Stimulated activated CD4-positive, alpha-beta T cell treated with anti-CD3 and anti-CD28 coated beads, TNF-alpha, amount 100 ng/mL, for 48 hours (primary cell): ENCODE measurements around the gene CDH20.

Experiments used
- DNase-seq, 3 donors: peaks; one replicate each; pipeline ENCODE4 v3.0.0-alpha.2; 2020; ENCODE audit warnings: low read depth in 3 of 3

The CDH20 gene

DNA sequence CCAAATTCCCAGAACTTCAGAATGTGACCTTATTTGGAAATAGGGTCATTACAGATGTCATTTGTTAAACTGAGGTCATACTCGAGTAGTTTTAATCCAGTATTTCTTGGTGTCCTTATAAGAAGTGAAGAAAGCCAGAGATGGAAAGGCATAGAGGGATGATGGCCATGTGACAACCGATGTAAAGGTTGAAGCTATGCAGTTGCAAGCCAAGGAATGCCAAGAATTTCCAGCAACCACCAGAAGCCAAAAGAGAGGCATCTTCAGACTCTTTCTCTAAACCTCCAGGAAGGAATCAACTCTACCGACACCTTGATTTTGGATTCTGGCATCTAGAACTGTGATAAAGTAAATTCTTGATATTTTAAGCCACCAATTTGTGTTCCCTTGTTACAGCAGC lies 242.2 kb downstream of the CDH20 start:
- no peak for DNase-seq

DNA sequence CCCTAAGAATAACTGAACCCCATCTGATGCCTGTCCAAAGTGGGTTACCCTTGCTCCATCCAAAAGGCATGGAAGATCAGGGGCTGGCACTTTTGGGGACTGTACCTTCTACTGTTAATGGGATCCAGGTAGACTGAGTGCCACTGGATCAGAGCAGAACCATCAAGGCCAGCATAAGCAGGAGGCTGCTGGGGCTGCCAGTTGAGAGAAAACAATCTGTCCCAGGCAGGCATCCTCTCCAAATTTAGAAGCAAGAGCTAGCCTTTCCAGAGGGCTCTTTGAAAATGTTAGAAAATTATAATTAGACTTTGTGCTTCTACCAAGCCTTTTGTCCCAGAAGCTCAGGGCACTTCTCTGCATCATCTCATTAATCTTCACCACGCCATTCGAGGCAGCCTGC lies 245.6 kb downstream of the CDH20 start:
- DNase-seq, result no peak

DNA sequence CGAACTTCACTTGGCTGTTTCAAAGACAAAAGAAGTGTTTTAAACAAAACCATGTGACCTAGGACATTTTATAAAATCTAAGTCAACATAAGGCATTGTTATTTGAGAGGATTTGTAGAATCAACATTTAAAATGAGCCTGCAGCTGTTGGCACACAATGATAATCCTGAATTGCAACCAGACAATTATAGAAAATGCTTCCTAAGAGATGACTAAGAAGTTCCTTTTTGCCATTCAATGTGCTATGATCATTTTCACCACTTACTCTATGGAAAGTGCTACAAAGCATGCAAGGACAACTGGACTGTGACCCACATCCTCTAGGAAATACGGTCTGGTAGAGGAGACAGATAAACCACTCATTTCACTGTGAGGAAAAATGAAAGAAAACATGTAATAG lies 246.4 kb downstream of the CDH20 start:
- no peak for DNase-seq

DNA sequence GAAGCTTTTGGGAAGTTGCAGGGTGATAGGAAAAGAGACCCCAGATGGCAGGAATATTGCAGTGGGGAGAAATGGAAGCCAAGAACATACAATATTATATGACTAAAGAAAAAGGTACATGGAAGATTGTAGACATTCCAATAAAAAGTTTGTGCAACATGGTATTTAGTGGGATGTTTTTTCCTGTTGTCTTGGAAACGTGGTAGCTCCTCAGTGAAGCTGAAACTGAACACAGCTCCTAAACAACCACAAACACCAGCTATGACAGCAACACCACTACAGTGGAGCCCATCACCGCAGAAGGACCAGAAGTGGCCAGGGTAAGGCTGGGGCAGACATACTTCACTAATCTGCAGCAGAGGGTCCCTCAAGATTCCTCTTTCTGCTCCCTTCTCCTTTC lies 246.8 kb downstream of the CDH20 start:
- DNase-seq, result no peak

DNA sequence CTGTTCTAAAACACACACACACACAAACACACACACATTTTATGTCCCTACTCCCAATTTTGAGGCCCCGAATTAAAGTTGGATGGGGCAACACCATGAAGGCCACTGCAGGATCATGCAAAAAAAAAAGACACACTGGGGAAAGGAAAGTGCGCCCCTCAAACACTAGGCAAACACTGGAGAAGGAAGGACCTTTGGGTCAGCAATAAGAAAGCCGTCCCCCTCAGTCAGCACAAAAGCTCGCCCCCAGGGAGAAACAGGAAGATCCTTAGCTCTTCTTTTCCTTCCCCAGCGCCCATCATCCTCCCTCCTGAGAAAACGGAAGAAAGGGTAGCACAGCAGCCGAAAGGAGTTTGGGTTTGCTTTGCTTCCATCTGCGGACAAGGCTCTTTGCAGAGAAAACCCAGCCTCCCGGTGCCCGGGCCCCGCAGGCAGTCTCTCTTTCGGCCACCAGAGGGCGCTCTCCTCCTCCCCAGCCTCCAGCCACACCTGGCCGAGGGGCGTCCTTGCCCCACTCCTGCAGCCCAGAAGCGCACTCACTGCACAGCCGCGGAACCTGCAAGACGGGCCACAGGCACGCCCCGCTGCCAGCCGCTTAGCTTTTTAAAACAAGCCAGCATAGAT lies 248.5 kb downstream of the CDH20 start:
- peak; percentile 40 to 54 (median 42) for DNase-seq

DNA sequence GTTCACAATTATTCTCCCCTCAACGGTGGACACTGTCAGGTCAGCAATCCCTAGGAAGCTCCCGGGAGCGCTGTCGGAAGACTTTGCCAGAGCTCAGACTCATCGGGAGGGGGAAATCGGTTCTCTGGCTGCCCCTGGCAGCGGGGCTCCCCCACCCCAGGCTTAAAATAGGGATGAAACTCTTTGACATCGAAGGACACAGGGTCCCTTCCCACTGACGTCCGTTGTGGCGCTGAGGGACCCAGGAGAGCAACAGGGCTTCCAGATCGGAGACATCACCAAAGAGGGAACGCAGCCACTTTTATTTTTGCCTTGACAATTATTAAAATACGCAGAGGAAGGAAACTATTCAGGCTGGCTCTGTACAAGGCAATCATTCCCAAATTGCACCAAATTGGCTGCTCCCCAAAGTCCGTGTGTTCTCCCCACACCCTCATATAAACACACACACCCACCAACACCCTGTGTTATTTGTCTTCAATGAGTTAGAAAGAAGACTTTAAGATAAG lies 249.0 kb downstream of the CDH20 start:
- DNase-seq, result no peak

DNA sequence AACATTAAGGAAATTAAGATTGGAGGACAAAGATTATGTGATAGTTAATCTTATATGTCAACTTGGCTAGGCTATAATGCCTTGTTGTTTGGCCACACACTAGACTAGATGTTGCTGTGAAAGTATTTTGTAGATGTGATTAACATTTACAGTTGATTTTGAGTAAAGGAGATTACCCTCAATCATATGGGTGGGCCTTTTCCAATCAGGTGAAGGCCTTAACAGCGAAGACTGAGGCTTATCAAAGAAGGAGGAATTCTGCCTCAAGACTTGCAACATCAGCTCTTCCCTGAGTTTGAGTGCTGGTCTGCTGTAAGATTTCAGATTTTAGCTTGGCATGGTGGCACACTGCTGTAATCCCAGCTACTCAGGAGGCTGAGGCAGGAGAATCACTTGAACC lies 250.3 kb downstream of the CDH20 start:
- DNase-seq, result no peak

DNA sequence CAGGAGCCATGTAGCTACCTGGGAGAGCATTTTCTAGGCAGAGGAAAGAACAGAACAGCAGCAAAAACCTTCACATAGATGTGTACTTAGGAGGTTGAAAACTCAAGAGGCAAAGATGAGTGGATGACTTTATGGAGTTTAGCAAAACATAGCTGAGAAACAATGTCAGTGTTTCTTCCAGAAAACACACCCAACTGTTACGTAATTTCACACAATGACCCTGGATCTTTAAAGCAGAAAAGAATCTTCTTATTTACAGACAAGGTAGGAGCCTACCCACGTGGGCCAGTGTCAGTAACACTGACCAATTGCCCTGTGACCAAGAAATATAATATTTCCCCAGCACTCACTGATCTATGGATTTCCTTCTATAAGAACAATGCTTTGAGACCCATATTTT lies 254.6 kb downstream of the CDH20 start:
- no peak for DNase-seq

DNA sequence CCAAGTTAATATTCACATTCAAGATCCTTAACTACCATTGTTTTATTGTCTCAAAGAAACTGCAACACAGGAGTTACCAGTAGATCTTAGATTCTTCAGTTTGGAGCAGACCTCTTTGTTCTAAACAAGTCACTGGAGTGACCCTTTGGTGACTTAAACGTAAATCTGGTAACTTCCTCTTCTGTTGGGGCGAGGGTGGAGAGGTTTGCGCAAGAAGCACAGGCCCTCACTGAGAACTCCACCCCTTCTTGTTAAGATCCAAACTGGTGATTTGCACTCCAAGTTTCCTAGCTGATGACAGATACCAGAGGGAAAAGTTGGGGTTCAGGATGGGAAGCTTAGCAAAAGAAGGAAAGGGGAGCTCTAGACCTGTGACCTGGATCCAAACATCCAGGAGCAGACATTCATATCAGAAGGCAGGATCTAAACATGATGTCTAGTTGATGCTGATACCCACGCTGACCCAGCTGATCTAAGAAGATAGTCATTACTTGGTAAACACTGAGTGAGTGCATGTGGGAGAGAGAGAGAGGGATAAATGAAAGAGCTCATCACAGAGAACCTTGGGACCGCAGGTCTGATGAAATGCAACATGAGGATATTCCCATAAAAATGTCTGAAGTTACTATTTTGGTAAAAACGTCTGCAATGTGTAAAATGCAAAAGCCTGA lies 256.0 kb downstream of the CDH20 start:
- no peak for DNase-seq

DNA sequence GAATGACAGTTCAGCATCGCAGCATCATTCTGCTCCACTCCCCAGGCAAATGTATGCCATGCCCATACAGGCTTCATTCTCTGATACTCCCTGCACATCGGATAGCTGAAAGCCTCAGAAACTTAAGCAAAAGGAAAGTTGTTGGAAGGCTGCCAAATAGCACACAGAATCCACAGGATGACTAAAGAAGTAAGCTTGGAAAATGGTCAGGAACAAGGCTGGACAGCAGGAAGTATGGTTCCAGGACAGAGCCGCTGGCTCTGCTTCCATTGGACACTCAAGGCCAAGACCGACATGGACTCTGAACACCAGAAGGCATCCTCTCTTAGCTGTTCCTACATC lies 256.5 kb downstream of the CDH20 start:
- no peak for DNase-seq

DNA sequence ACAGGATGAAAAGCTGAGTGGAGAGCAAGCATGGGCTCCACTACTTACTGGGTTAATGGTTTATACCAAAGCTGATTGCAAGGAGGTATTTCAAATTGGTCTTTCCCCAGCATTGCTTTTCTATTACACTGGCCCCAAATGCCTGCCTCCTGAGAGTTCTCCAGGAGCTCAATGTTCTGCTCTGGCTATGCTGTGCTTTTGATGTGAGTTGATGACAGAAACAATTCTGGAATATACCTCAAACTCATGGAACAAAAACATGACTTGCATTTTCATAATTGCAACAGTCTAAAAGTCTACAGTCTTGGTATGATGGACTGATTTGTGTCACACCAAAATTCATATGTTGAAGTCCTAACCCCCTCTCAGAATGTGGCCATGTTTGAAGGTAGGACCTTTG lies 258.0 kb downstream of the CDH20 start:
- no peak for DNase-seq

DNA sequence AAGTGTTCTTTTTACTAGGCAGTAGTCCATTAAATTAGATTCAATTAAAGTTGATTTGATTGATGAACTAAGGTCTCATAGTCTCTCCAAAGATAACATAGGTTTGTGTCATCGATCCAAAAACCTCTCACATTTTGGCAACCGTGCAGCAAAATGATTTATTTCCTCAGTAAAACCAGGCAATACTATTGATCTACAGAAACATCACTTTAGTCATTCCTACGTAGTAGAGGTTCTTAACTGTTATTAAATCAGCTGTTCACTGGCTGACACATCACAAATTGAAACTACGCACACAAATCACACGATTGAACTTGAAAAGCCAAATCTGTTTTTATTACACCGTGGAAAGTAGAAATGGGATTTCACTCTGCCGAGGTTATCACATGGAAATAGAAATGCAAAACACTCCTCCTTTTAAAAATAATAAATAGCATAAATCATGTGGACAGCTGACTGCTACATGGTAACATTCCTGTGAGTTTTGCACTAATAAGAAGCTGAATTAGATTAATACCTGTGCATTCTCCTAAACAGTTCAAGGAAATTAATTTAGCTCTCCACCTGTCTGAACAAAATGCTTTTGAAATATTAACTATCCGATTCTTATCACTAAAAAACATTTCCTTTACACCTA lies 262.5 kb downstream of the CDH20 start:
- no peak for DNase-seq

DNA sequence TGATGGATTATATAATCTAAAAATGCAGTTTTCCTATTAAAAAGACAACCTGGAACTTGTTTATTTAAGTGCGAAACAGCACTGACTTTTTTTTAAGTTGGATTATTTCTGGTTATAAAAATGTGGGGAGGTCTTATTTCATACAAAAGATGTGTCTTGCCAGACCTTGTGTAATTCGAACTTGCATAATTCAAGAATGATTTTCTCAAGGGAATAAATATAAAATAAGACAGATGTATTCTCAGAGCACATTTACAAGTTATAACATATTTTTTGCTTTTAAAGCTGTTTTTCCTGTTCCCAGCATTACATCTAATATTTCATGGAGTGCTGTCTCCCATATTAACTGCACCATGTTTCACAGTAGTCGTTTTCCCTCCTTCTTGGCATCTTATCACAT lies 263.1 kb downstream of the CDH20 start:
- DNase-seq, result no peak

DNA sequence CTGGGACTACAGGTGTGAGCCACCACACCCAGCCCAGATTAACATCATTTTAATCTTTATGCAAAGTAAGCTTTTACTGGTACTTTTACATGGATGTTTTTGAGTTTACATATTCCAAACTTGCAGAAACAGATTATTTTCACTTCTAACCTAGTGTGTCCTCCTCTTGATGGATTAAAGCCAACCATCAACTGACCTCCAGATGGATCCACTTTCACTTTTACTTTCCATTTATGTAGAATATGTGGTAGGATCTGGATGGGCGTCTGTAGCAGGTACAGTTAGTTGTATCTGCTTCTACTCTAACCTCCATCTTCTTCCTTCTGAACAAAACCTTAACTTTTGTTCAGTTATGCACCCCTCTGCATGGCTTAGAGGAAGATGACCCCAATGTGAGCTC lies 264.1 kb downstream of the CDH20 start:
- DNase-seq, result no peak

DNA sequence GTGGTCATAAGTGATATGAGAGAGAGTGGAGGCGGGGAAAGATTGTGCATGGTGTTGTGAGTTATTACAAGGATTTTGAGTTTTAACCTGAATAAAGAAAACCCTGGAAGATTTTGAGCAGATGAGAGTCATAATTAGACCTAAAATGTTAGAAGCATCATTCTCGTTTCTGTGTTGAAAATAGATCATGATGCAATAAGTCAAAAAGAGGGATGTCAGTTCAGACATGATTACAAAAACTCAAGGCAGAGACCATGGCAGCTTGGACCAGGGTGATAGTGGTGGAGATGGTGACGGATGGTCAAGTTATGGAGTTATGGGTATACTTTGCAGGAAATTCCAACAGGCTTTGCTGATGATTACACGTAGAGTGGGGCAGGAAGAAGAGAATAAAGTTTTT lies 267.2 kb downstream of the CDH20 start:
- no peak for DNase-seq

DNA sequence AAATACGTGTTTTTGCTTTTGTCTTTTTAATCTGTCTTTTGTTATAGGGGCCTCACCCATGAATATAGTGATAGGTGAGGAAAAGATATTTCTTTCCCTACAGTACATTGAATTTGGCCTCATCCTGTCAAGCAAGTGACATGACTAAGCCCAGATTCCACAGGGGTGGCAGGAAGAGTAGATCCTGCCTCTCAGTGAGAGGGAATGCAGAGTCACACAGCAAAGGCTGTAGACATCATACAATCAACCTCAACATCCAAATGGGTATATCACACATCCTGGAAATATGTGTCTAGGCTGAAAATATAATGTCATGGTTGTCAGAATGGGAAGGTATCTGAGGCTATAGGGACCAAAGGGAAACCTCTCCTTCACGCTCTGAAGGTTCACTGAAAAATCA lies 269.6 kb downstream of the CDH20 start:
- DNase-seq, result no peak
